Activated CD8-positive, alpha-beta T cell treated with anti-CD3 and anti-CD28 coated beads for 36 hours (primary cell): Measurements from ENCODE around the gene CDH13. TPM values are rescaled to one million over a fixed set of nuclear protein-coding genes. Genes with fewer than 3 reads are reported as not detected.

Experiments used
- ATAC-seq: fragments of 200-7000 bp; cut with Tn5 transposase; one replicate; pipeline ENCODE4 v1.10.0; 2021; ENCODE audit warnings: mild to moderate bottlenecking, moderate library complexity
- CTCF ChIA-PET: fragments of 350-600 bp; sonication (Branson Sonifier 250); formaldehyde crosslinking; loops from one replicate; lab custom pipeline; 2021; ENCODE audit warnings: antibody characterized with exemption; lab: Charles Lee
- POLR2A ChIA-PET: fragments of 350-600 bp; sonication (Branson Sonifier 250); formaldehyde crosslinking; loops from one replicate; lab custom pipeline; 2021; ENCODE audit warnings: antibody characterized with exemption; lab: Charles Lee
- DNase-seq: peaks from one replicate; pipeline ENCODE4 v3.0.0-alpha.2; 2020
- H3K27ac Mint-ChIP-seq: one replicate; pipeline ENCODE4 v1.8.0; 2021; ENCODE audit warnings: mild to moderate bottlenecking, mixed read lengths
- H3K27me3 Mint-ChIP-seq: one replicate; pipeline ENCODE4 v1.8.0; 2021; ENCODE audit warnings: mixed read lengths
- H3K36me3 Mint-ChIP-seq: one replicate; pipeline ENCODE4 v1.8.0; 2021; ENCODE audit warnings: low read depth, mixed read lengths
- H3K4me1 Mint-ChIP-seq: one replicate; pipeline ENCODE4 v1.8.0; 2021; ENCODE audit warnings: low read depth, mixed read lengths
- H3K4me3 Mint-ChIP-seq: one replicate; pipeline ENCODE4 v1.8.0; 2021; ENCODE audit warnings: mild to moderate bottlenecking, moderate library complexity, mixed read lengths
- H3K9me3 Mint-ChIP-seq: one replicate; pipeline ENCODE4 v1.8.0; 2021; ENCODE audit warnings: mixed read lengths
- CTCF ChIP-seq: fragments of 200-600 bp; IDR thresholded peaks from one replicate; pipeline ENCODE4 v1.8.0; 2022; ENCODE audit warnings: antibody characterized with exemption, mild to moderate bottlenecking
- intact Hi-C: fragments of 100-400 bp; cut with micrococcal nuclease; formaldehyde crosslinking; loops from one replicate; pipeline ENCODE4 v1.10.0; 2022
- total RNA-seq, 2 experiments: library from RNA; stranded (reverse); gene quantifications; one replicate each; pipeline ENCODE4 v1.2.3, GENCODE V29; 2021

Gene CDH13
- total RNA-seq, 2 experiments from 2014 or later = not detected

DNA sequence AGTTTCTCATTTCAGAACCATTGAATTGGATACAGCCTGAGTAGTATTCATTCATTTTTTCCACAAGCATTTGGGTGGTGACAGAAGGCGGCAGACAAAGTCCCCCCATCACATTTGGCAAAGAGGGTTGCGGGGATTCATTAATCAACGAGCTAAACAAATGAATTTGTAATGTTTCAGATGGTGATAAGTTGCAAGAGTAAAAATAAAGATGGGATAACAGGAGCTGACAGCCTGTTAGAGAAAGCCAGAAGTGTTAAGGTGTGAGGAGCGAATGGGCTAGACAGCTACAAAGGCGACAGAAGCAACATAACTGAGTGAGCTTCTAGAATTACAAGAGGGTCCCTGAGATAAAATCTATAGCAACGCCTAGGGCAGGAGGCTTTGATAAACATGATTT lies 838.2 kb downstream of the CDH13 start:
- Mint-ChIP-seq H3K4me1 (no peaks in the 10 kb centered on the region), H3K27me3 (no peaks in the 10 kb centered on the region), H3K4me3 (no peak overlapping the region), H3K36me3 (no peaks in the 10 kb centered on the region), H3K27ac (no peak overlapping the region), H3K9me3 (no peaks in the 10 kb centered on the region)
- intact Hi-C loops = no loop called here
- CTCF ChIA-PET = no interaction called here
- no peak for TF ChIP-seq CTCF
- DNase-seq = no peak
- no peak for ATAC-seq
- POLR2A ChIA-PET = no interaction called here

- no peak for TF ChIP-seq CTCF
- Mint-ChIP-seq H3K4me1 (no peaks in the 10 kb centered on the region), H3K36me3 (no peaks in the 10 kb centered on the region), H3K9me3 (no peaks in the 10 kb centered on the region), H3K27me3 (no peaks in the 10 kb centered on the region), H3K27ac (no peak overlapping the region), H3K4me3 (no peak overlapping the region)
- CTCF ChIA-PET = no interaction called here
- intact Hi-C loops = no loop called here
- ATAC-seq = no peak
- no peak for DNase-seq
- POLR2A ChIA-PET = no interaction called here
Observed at GRCh38 chr16:83470416-83470815, 843.6 kb downstream of the CDH13 start.

DNA sequence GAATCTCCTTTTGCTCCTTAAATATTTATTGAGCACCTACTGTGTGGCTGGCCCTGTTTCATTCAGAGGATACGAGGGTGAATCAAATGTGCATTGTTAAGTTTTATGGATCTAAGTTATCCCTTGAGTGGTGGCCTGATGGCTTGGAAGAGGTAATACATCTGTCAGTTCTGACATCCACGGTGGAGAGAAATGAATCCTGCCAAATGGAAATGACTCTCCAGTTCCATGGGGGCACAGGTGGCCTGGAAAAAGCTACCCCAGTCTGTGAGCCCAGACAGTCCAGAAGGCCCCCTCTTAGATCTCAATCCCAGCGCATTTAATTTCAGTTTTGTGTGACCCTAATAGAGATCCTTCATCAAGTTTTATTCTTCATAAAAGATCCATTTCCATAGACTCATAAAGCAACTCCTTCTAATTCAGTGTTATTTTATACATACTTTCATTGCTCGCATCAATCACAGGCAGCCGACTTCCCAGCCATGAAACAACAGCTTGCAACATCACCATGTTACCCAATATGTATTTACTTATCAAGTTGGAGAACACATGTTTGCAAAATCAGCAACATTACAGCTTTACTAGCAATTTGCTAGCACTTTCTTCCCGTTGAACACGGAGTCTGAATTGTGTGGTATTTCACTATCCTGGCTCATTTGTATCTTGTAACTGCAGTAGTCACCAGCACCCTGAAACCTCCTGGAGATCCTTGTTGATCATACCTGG lies 846.2 kb downstream of the CDH13 start:
- no peak overlapping the region for H3K27ac Mint-ChIP-seq
- no peaks in the 10 kb centered on the region for H3K27me3 Mint-ChIP-seq
- intact Hi-C loops = no loop called here
- H3K4me1 Mint-ChIP-seq = no peaks in the 10 kb centered on the region
- no peaks in the 10 kb centered on the region for H3K9me3 Mint-ChIP-seq
- ChIA-PET CTCF (no interaction called here), POLR2A (no interaction called here)
- H3K36me3 Mint-ChIP-seq = no peaks in the 10 kb centered on the region
- no peak for ATAC-seq
- no peak for DNase-seq
- no peak for TF ChIP-seq CTCF
- H3K4me3 Mint-ChIP-seq = no peak overlapping the region

DNA sequence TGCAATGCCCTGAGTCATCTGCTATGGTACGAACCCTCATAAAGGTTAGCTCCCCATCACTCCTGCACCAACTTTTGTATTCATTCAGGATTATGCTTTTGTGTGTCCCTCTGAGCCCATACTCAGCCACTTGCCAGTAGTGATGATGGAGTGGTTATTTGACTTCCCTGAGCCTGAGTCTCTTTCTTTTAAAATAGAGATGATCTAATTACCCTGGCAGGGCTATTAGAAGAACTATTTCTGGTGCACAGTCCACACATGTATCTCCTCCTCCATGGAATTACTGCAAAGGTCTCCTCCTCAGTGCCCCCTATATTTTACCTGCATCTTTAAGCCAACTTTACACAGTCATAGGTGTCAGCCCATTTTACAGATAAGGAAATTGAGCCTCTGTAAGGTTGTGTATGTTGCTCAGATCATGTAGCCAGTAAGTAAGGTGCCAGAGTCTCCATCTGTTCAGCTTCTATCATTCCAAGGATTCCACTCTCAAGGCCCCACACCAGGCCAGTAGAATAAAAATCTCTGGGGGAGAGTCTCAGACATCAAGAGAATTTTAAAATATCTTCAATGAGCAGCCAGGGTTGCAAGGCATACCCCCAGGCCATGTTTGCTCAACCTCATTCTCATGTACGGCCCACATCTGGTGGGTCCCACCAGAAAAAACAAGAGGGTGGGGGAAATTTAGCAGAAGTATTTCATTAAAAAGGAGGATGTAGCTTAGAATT lies 847.3 kb downstream of the CDH13 start:
- ChIA-PET POLR2A (no interaction called here), CTCF (no interaction called here)
- no peak for DNase-seq
- no peaks in the 10 kb centered on the region for H3K4me1 Mint-ChIP-seq
- TF ChIP-seq CTCF = no peak
- H3K27me3 Mint-ChIP-seq = no peaks in the 10 kb centered on the region
- no peak overlapping the region for H3K4me3 Mint-ChIP-seq
- ATAC-seq = no peak
- H3K36me3 Mint-ChIP-seq = no peaks in the 10 kb centered on the region
- intact Hi-C loops = no loop called here
- no peak overlapping the region for H3K27ac Mint-ChIP-seq
- no peaks in the 10 kb centered on the region for H3K9me3 Mint-ChIP-seq

GRCh38 chr16:83475108-83475507 lies 848.3 kb downstream of the CDH13 start:
- CTCF ChIA-PET = no interaction called here
- POLR2A ChIA-PET = no interaction called here
- no peak for ATAC-seq
- intact Hi-C loops = no loop called here
- Mint-ChIP-seq H3K4me3 (no peak overlapping the region), H3K27ac (no peak overlapping the region), H3K27me3 (no peaks in the 10 kb centered on the region), H3K4me1 (no peaks in the 10 kb centered on the region), H3K36me3 (no peaks in the 10 kb centered on the region), H3K9me3 (no peaks in the 10 kb centered on the region)
- DNase-seq = no peak
- TF ChIP-seq CTCF = no peak
